ENCODE results near the gene CACNA1C.

GRCh38 chr12:2648406-2648805 is 595.6 kb downstream of the CACNA1C start:
- no peak for TF ChIP-seq CTCF (conservative IDR thresholded peaks at IDR 0.05)
- no peak for TF ChIP-seq ZFX (IDR thresholded peaks at IDR 0.05)

Measured in C4-2B (cell line).